T follicular helper cell (primary cell): ENCODE results near the gene PSAP.
"Not testable (repeated sequence)": the region's sequence is repeated elsewhere in the genome, so short reads cannot be mapped to it uniquely, and the experiment has no call there.

ENCODE experiments used
- DNase-seq: peaks from one replicate; pipeline ENCODE4 v3.0.0-alpha.2; 2020; ENCODE audit warnings: low read depth

Gene PSAP

GRCh38 chr10:71874680-71875354 is 23.8 kb upstream of the PSAP start:
- not testable (repeated sequence) for DNase-seq

DNA sequence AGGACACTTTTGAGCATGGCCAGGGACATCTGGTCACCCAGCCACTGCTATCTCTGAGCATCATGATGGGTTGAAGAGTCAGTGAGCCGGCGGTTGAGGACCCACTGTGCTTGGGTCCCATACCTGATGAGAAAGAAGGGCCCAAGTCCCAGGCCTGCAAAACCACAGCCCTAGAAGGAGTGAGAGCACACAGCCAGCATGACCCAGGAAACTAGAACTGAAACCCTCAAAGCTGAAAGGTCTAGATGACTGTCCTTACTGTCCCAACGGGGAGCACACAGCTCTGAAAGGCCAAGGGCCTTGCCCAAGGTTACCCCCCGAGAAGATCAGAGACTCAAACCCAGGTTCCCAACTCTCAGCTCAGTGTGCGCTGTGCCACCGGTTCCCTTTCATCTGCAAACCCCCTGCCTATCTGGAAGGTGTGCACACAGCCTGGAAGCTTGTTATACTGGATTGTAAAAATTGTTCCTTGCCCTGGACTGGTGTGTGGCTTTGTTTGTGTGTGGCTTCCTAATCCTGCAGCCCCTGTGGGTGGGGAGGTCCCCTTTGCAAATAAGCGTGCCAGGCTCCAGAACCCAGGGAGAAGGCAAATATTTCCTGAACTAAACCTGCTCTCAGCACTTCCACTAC is 22.6 kb upstream of the PSAP start:
- no peak for DNase-seq

DNA sequence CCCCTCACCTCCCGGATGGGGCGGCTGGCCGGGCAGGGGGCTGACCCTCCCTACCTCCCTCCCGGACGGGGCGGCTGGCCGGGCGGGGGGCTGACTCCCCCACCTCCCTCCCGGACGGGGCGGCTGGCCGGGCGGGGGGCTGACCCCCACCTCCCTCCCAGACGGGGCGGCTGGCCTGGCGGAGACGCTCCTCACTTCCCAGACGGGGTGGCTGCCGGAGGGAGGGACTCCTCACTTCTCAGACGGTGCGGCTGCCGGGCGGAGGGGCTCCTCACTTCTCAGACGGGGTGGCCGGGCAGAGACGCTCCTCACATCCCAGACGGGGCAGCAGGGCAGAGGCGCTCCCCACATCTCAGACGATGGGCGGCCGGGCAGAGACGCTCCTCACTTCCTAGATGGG is 18.6 kb upstream of the PSAP start:
- DNase-seq = not testable (repeated sequence)

- DNase-seq = no peak
Measured at GRCh38 chr10:71868192-71868697, 17.2 kb upstream of the PSAP start.

DNA sequence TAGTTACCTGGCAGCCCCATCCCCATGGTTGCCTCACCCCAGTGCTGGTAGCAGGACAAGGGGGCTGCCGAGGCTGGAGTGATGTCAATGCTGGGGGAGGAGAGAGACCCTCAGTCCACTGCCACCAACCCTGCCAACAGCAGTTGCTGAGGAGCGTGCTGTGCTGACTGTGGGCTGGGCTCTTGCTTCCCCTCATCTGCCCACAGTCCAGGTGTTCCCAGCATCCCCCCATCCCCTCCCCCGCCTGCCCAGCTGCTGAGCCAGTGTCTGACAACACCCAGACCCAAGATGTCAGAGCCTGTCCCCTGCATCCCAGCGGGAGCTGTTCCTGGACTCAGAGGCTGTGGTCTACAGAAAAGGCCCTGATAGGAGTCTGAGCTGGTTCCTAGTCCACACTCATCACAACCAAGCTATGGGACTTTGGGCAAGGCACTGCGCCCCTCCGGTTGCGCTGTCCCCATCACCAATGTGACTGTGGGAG is 14.6 kb upstream of the PSAP start:
- DNase-seq = no peak

- no peak for DNase-seq
Measured at GRCh38 chr10:71864911-71865361, 13.9 kb upstream of the PSAP start.

- DNase-seq = no peak
Measured at GRCh38 chr10:71863203-71863602, 12.2 kb upstream of the PSAP start.

DNA sequence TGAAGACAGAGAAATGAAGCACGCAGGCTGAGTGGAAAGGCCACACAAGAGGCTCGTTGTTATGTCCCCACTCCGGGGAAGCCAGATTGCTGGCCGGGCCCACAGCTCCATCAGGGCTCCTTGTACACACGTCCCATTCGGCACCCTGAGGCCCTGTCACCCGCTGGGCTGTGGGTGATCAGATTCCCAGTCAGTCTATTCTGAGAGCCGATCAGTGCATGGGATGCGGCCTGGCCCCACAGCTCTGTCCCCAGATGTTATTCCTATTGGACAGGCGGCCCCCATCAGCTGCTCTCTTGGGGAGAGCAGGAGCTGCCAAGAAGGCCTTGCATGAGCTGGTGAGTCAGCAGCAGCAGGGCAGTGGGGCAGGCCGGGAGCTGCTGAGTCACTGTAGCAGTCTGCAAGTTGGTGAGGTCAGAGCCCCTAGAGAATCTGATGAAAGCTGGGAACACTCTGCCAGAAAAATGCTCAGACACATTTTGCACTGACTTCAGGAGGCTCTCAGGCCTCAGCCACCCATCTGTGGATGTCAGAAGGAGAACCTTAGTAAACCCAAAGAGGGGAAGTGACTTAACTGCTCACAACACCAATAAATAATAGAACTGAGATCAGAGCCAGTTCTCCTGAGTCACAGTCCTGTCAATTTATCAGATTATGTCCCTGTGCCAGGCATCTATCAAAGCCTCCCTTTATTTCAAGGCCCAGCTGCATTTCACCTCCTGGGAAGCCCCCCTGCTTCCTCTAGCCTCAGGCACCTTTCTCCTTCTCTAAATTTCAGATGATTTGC is 9.4 kb upstream of the PSAP start:
- DNase-seq = no peak

DNA sequence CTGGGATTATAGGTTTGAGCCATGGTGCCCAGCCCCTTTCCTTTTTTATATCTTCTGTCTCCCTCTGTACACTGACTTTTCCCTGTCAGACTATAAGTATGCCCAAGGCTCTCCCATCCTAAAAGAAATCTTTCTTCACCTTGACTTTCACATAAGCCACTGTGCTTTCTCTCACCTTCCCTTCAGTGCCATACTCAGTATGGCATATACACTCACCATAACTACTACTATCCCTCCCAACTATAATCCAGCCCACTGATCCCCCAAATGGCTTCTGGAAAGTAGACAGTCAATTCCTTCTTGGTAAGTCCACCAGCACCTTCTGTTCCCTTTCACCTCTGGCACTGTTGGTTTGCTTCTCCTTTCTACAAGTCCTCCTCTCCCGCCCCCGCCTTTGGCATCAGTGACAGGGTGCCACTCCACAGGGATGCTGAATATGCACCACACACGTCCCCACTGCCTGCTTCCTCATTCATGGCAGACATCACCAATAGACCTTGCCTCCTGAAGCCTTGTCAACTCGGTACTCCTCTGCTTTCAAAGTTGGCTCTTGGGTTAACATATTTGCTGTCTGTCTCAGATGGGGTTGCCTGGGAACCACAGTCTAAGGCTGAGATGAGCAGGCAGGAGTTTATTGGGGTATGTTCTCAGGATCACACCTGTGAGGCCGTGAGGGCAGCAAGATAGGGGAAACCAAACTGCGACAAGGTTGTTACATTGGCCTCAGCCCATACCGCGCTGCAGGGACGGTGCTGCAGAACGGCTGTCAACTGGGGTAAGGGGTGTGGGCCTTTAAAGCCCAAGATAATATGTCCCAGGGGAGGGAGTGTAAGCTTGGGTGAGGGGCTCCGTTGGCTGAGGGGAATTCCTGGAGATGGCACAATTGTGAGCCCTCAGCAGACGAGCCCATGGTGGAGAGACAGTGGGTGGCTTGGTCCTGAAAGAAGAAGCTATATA is 7.2 kb upstream of the PSAP start:
- DNase-seq = no peak

DNA sequence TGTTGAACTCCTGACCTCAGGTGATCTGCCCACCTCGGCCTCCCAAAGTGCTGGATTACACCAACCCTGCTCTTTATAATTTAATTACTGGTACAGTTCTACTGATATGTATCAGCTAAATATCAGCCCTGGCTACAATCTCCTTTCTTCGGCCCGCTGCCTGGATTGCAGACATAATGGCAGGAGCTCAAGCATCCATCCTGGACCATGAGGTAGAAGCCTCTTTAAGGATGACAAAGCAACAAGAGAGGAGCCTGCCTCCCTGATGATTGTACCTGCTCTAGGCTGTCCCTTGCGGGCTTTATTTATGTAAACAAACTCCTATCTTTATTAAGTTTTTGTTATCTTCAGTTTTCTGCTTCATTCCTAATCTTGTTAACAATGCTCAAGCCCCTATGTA is 5.6 kb upstream of the PSAP start:
- no peak for DNase-seq

GRCh38 chr10:71854031-71854430 is 3.0 kb upstream of the PSAP start:
- DNase-seq = no peak

DNA sequence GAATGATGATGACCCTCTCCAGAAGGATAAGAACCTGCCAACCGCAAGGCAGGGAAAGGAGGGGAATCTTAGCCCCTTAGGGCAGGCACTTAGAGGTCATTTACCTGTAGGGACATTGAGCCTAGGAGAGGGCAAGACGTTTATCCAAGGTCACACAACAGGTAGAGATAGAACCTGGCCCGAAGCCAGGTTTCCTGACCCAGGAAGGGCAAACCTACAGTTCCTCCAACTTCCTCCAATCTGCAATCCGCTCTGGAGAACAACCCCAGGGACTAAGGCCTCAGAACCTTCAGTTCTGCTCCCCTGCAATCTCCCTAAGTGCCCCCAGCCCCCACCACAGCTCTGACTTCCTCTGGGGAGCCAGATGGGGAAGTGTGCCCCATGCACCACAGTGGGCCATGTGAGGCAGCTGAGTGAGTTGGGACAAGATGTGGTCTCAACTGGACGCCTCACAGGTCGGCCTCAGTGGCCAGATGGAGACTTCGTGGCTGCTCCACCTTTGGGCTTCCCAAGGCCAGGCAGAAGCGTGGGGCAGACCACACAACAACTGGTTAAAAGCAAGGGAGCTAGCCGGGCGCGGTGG is 1.4 kb upstream of the PSAP start:
- DNase-seq = no peak

GRCh38 chr10:71851465-71852095 is 529 bp upstream of the PSAP start:
- DNase-seq = not testable (repeated sequence)

DNA sequence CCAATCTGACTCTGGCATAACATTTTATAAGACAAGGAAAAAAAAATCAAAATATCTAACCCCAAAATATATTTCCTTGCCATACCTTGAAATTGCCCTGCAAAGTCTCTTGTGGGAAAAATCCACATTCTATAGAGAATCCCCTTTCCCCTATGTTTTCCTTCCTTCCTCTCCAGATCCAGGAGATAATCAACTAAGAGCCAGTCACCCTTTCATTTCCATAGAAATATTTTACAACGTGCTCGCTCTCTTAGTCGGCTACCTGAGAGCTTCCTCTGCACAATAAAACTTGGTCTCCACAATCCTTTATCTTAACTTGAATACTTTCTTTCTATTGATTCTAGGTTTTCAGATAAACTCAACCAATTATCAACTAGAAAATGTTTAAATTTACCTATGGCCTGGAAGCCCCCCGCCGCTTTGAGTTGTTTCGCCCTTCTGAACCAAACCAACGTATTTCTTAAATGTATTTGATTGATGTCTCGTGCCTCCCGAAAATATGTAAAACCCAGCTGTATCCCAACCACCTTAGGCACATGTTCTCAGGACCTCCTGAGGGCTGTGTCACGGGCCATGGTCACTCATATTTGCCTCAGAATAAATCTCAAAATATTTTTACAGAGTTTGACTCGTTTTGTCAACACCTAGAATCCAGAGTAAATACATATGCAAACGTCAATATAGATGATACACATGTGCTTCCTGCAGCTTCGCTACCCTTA is 869 bp downstream of the PSAP start:
- DNase-seq = no peak

GRCh38 chr10:71849461-71849908 is 1.6 kb downstream of the PSAP start:
- no peak for DNase-seq

DNA sequence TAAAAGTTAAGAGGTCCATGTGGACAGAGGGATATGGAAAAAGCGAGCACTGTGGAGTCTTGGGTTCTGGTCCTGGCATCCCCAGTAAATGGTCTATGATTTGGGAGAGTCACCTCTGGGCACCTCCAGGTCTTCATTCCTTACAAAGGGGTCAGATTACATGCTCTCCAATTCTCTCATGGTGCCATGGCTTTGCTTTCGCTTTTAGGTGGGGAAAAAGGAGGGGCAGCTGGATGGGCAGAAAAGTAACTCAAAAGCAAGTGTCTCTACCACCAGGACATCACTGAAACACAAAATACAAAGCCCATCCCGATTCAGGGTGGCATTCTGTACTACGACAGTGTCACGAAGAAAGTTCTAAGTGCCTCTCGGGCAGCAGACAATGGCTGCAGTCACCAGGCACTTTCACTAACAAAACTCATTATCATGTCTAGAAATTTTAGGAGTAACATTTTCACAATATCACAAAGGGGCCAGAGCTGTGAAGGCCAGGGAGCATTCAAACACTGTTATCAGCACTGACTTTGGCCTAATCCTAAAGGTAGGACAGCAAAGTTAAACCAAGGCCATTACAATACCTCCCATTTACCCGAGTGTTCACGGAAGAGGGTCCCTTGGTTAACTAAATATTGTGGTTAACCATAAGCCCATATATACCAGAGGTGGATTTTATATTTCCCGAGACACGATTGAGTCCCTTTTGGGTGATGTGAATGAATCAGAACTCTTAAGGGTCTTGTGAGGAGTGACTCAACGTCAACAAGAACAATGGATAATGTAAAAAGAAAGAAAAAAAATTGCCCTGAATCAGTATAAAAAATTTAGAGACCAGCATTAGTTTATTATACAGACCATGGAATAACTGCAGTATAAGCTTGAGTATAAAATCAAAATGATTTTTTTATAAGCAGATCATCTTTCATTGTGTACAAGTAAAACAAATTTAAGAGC is 2.5 kb downstream of the PSAP start:
- no peak for DNase-seq

DNA sequence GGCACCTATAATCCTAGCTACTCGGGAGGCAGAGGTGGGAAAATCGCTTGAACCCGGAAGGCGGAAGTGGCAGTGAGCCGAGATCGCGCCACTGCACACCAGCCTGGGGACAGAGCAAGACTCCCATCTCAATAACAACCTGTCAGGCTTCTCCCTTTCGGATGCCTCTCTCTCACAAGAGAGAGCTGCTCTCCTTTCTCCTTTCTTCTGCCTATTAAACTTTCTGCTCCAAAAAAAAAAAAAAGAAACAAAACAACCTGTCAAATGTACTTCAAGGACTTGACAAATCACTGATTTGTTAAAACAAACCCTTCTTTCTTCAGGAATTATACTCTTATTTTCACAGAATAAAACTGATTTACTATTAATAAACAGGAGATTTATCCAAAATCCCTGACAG is 3.6 kb downstream of the PSAP start:
- DNase-seq = no peak

GRCh38 chr10:71846816-71847215 is 4.2 kb downstream of the PSAP start:
- no peak for DNase-seq
